A549 treated with Hydrocortisone at 1 μM for 4 hours (cell line): ENCODE results near the gene ADARB1. TPM values are rescaled to one million over a fixed set of nuclear protein-coding genes. Genes with fewer than 3 reads are reported as not detected.

ENCODE experiments used
- total RNA-seq: library from RNA; stranded (reverse); fragments of 200-300 nt; extraction: Qiagen RNA extraction; gene quantifications from 5 replicates; pipeline ENCODE4 v1.2.3, GENCODE V29; 2022

Gene ADARB1, protein sequence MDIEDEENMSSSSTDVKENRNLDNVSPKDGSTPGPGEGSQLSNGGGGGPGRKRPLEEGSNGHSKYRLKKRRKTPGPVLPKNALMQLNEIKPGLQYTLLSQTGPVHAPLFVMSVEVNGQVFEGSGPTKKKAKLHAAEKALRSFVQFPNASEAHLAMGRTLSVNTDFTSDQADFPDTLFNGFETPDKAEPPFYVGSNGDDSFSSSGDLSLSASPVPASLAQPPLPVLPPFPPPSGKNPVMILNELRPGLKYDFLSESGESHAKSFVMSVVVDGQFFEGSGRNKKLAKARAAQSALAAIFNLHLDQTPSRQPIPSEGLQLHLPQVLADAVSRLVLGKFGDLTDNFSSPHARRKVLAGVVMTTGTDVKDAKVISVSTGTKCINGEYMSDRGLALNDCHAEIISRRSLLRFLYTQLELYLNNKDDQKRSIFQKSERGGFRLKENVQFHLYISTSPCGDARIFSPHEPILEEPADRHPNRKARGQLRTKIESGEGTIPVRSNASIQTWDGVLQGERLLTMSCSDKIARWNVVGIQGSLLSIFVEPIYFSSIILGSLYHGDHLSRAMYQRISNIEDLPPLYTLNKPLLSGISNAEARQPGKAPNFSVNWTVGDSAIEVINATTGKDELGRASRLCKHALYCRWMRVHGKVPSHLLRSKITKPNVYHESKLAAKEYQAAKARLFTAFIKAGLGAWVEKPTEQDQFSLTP
- total RNA-seq = 5.6 to 9.3 TPM (median 7.3 TPM) in 5 replicates

DNA sequence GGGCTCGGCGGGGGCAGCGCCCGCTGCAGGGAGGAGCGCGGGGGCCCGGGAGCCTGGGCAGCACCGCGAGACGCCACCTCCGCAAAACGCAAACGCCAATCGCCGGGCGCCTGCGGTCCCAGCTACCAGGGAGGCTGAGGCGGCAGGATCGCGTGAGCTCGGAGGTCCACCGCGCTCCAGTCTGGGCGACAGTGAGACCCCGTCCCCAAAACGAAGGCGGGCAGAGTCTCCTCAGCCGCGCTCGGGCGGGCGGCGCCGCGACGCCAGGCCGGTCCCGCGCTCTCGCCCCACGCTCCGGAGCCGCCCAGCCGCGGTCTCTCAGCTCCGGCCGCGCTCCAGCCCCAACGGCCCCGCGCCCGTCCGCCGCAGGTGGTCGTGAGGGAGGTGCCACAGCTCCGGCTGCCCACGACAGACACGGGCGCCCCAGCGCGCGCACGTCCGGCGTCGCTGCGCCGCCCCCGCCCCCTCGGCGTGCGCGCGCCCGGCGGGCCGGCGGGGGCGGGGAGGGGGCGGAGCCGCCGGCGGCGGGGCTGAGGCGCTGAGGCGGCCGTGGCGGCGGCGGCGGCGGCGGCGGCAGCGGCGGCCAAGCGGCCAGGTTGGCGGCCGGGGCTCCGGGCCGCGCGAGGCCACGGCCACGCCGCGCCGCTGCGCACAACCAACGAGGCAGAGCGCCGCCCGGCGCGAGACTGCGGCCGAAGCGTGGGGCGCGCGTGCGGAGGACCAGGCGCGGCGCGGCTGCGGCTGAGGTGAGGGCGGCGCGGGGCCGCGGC lies at the start of gene ADARB1:
Gene ADARB1, plus strand, starts transcription at position 533 of the 770 bp plus-strand sequence. CDS start 97,077 bp downstream, outside the sequence.

Other genes starting within 250 kb of the ADARB1 start
- 93.4 to 99.8 TPM (median 97.7 TPM) in 5 replicates for gene PTTG1IP, start 200.9 kb upstream of the ADARB1 start, total RNA-seq
- gene ITGB2, start 153.7 kb upstream of the ADARB1 start, total RNA-seq = 0.46 to 0.90 TPM (median 0.77 TPM) in 5 replicates
- gene SLX9, start 134.6 kb upstream of the ADARB1 start, total RNA-seq = 40.0 to 59.7 TPM (median 57.9 TPM) in 5 replicates
- 18.9 to 24.7 TPM (median 21.4 TPM) in 5 replicates for gene POFUT2, start 213.3 kb downstream of the ADARB1 start, total RNA-seq